SK-N-SH (cell line): ENCODE measurements around the gene SMYD3. TPM values are rescaled to one million over a fixed set of nuclear protein-coding genes. Genes with fewer than 3 reads are reported as not detected.

ENCODE experiments used
- CTCF ChIA-PET: fragments of 300-600, 350-600 bp; formaldehyde crosslinking; extraction: SDS; loops from one replicate; lab custom pipeline; 2021; lab: Yijun Ruan, JAX
- POLR2A ChIA-PET: fragments of 350-600 bp; sonication (Branson Sonifier 250); formaldehyde crosslinking; extraction: SDS; loops from one replicate; lab custom pipeline; 2020; ENCODE audit warnings: antibody characterized with exemption, inconsistent platforms; lab: Yijun Ruan, JAX
- DNase-seq: peaks from one replicate; pipeline ENCODE4 v3.0.0; 2012
- H2AFZ ChIP-seq: fragments of 200-600 bp; sonication (generic); 2 replicates; pipeline ENCODE4 v1.8.1; 2016; ENCODE audit warnings: antibody characterized with exemption, mild to moderate bottlenecking, low read depth
- H3F3A ChIP-seq: fragments of 200-600 bp; sonication (generic); replicated peaks from 2 replicates; pipeline ENCODE3; 2016; ENCODE audit warnings: antibody characterized with exemption, mild to moderate bottlenecking; ENCODE audit not compliant: insufficient read depth
- H3K27ac ChIP-seq, 2 experiments: fragments of 200-500 bp in 1 of 2; fragments of 200-600 bp in 1 of 2; sonication (Bioruptor generic) in 1 of 2; sonication (generic), shearing (Covaris generic) in 1 of 2; 2 replicates each; pipeline versions ENCODE4 v1.5.1 to v1.6.1; 2014 to 2016; ENCODE audit warnings: low read depth in 2 of 2, inconsistent platforms in 1 of 2, low read length in 1 of 2, mild to moderate bottlenecking in 1 of 2, mixed read lengths in 1 of 2
- H3K27me3 ChIP-seq: fragments of 200-600 bp; sonication (generic), shearing (Covaris generic); 2 replicates; pipeline ENCODE4 v1.6.1; 2016; ENCODE audit warnings: mixed run types; ENCODE audit not compliant: insufficient read depth
- H3K36me3 ChIP-seq, 2 experiments: fragments of 200-500 bp in 1 of 2; fragments of 200-600 bp in 1 of 2; sonication (Bioruptor generic) in 1 of 2; sonication (generic) in 1 of 2; replicated peaks in 1 of 2; 2 replicates each; pipeline versions ENCODE3 to v1.5.1; 2014 to 2016; ENCODE audit warnings: low read length in 1 of 2, mild to moderate bottlenecking in 1 of 2; ENCODE audit not compliant: insufficient read depth in 2 of 2, control insufficient read depth in 1 of 2
- H3K4me1 ChIP-seq, 2 experiments: fragments of 200-500 bp in 1 of 2; fragments of 200-600 bp in 1 of 2; sonication (Bioruptor generic) in 1 of 2; sonication (generic), shearing (Covaris generic) in 1 of 2; 2 replicates each; pipeline versions ENCODE4 v1.5.1 to v1.6.1; 2014 to 2016; ENCODE audit warnings: low read depth in 1 of 2, low read length in 1 of 2, mixed run types in 1 of 2; ENCODE audit not compliant: insufficient read depth in 2 of 2, control insufficient read depth in 1 of 2
- H3K4me2 ChIP-seq: fragments of 200-600 bp; sonication (generic), shearing (Covaris generic); 2 replicates; pipeline ENCODE4 v1.6.1; 2017; ENCODE audit warnings: mixed run types
- H3K4me3 ChIP-seq, 2 experiments: fragments of 200-500 bp in 1 of 2; fragments of 200-600 bp in 1 of 2; sonication (Bioruptor generic) in 1 of 2; sonication (generic), shearing (Covaris generic) in 1 of 2; 2 replicates each; pipeline versions ENCODE4 v1.5.1 to v1.8.1; 2014 to 2016; ENCODE audit warnings: low read depth in 2 of 2, inconsistent platforms in 1 of 2, low read length in 1 of 2, mild to moderate bottlenecking in 1 of 2, mixed read lengths in 1 of 2, moderate library complexity in 1 of 2
- H3K79me2 ChIP-seq: fragments of 200-600 bp; sonication (generic); 2 replicates; pipeline ENCODE4 v1.8.1; 2017; ENCODE audit warnings: mild to moderate bottlenecking; ENCODE audit not compliant: insufficient read depth
- H3K9ac ChIP-seq: fragments of 200-600 bp; sonication (generic); 2 replicates; pipeline ENCODE4 v1.6.1; 2017; ENCODE audit warnings: mixed run types
- H3K9me2 ChIP-seq: fragments of 200-600 bp; sonication (generic); 2 replicates; pipeline ENCODE4 v1.6.1; 2017; ENCODE audit warnings: mixed run types
- H3K9me3 ChIP-seq: fragments of 200-600 bp; sonication (generic); 2 replicates; pipeline ENCODE4 v1.6.1; 2017; ENCODE audit warnings: mixed run types, mild to moderate bottlenecking, moderate library complexity
- H4K20me1 ChIP-seq: fragments of 200-600 bp; sonication (generic); 2 replicates; pipeline ENCODE4 v1.6.1; 2017; ENCODE audit warnings: mild to moderate bottlenecking, mixed run types; ENCODE audit not compliant: insufficient read depth
- CHD2 ChIP-seq: fragments of 150-350 bp; IDR thresholded peaks from 2 replicates; pipeline ENCODE4 v1.6.1; 2018; ENCODE audit warnings: low read length; ENCODE audit not compliant: partially characterized antibody
- CTCF ChIP-seq: fragments of 200-600 bp; sonication (generic); IDR thresholded peaks from 2 replicates; pipeline ENCODE4 v1.6.1; 2017; ENCODE audit warnings: antibody characterized with exemption, mild to moderate bottlenecking, moderate library complexity
- EP300 ChIP-seq, 2 experiments: IDR thresholded peaks; 2 replicates each; pipeline versions ENCODE4 v1.4.0 to v1.6.1; 2012; ENCODE audit warnings: borderline replicate concordance in 1 of 2, low read depth in 1 of 2, low read length in 1 of 2
- EZH2phosphoT487 ChIP-seq: fragments of 200-600 bp; sonication (generic); IDR thresholded peaks from 2 replicates; pipeline ENCODE4 v1.6.1; 2017; ENCODE audit warnings: low read depth, mixed run types, mild to moderate bottlenecking, antibody characterized with exemption, moderate library complexity, borderline replicate concordance
- FOXJ3 ChIP-seq: sonication (generic); formaldehyde crosslinking; IDR thresholded peaks from 2 replicates; pipeline ENCODE4 v1.5.1; 2020; ENCODE audit warnings: mild to moderate bottlenecking, missing genetic modification reagents
- FOXM1 ChIP-seq: IDR thresholded peaks from 2 replicates; pipeline ENCODE4 v1.4.0; 2012; ENCODE audit warnings: low read depth, mild to moderate bottlenecking
- GABPA ChIP-seq: IDR thresholded peaks from 2 replicates; pipeline ENCODE4 v1.4.0; 2012; ENCODE audit warnings: low read depth, mild to moderate bottlenecking
- IRF3 ChIP-seq: fragments of 150-350 bp; IDR thresholded peaks from 2 replicates; pipeline ENCODE4 v1.6.1; 2016; ENCODE audit warnings: mild to moderate bottlenecking, low read depth, low read length
- MAX ChIP-seq: IDR thresholded peaks from 2 replicates; pipeline ENCODE4 v1.4.0; 2012; ENCODE audit warnings: low read depth
- MXI1 ChIP-seq: IDR thresholded peaks from 2 replicates; pipeline ENCODE4 v1.6.1; 2012; ENCODE audit warnings: mild to moderate bottlenecking, low read depth, low read length, improper control_type of control experiment
- NFIC ChIP-seq: IDR thresholded peaks from 2 replicates; pipeline ENCODE4 v1.4.0; 2012; ENCODE audit warnings: borderline replicate concordance
- NRF1 ChIP-seq: IDR thresholded peaks from 2 replicates; pipeline ENCODE4 v1.6.1; 2012; ENCODE audit warnings: low read depth, mild to moderate bottlenecking, low read length
- POLR2AphosphoS5 ChIP-seq: IDR thresholded peaks from 2 replicates; pipeline ENCODE4 v1.6.1; 2012; ENCODE audit warnings: low read depth, low read length
- RAD21 ChIP-seq: IDR thresholded peaks from 2 replicates; pipeline ENCODE4 v1.6.1; 2012; ENCODE audit warnings: mild to moderate bottlenecking, low read length
- RCOR1 ChIP-seq: fragments of 150-350 bp; IDR thresholded peaks from 2 replicates; pipeline ENCODE4 v1.6.1; 2017; ENCODE audit warnings: antibody characterized with exemption, low read length
- REST ChIP-seq: IDR thresholded peaks from 2 replicates; pipeline ENCODE4 v1.6.1; 2012; ENCODE audit warnings: mild to moderate bottlenecking, low read depth, low read length, moderate library complexity
- SIN3A ChIP-seq: IDR thresholded peaks from 2 replicates; pipeline ENCODE4 v1.6.1; 2012; ENCODE audit warnings: low read depth, mild to moderate bottlenecking, low read length, moderate library complexity, borderline replicate concordance
- SMC3 ChIP-seq: IDR thresholded peaks from 2 replicates; pipeline ENCODE4 v1.6.1; 2012; ENCODE audit warnings: low read depth, low read length, improper control_type of control experiment
- TAF1 ChIP-seq: IDR thresholded peaks from 2 replicates; pipeline ENCODE4 v1.6.1; 2012; ENCODE audit warnings: low read depth, mild to moderate bottlenecking, low read length, moderate library complexity, borderline replicate concordance
- TCF12 ChIP-seq: IDR thresholded peaks from 2 replicates; pipeline ENCODE4 v1.4.0; 2012
- USF1 ChIP-seq: IDR thresholded peaks from 2 replicates; pipeline ENCODE4 v1.4.0; 2012; ENCODE audit warnings: low read depth, borderline replicate concordance
- YY1 ChIP-seq: IDR thresholded peaks from 2 replicates; pipeline ENCODE4 v1.4.0; 2012; ENCODE audit warnings: low read depth, mild to moderate bottlenecking
- ZBTB33 ChIP-seq: IDR thresholded peaks from 2 replicates; pipeline ENCODE4 v1.4.0; 2012; ENCODE audit warnings: low read depth, borderline replicate concordance
- WGBS: methylation state at CpG from one replicate; pipeline ENCODE4 v1.1.6; 2017; ENCODE audit warnings: low lambda C conversion rate; 5-methylcytosine and 5-hydroxymethylcytosine counted together
- polyA plus RNA-seq, 3 experiments: library from polyadenylated mRNA; depleted of rRNA; stranded (reverse); fragments of >200 nt; gene quantifications; 2 replicates each; pipeline ENCODE4 v1.2.3, GENCODE V29; 2012

The SMYD3 gene
- polyA plus RNA-seq, 1 of the 3 experiments (the other 2 are of a cell fraction) = 31.4 TPM

- Histone ChIP-seq H3K27ac (peak overlapping the region; percentile 52 to 99), H3K79me2 (no peaks in the 10 kb centered on the region), H3F3A (peaks cover 3% of the 10 kb centered on the region), H3K4me2 (no peak overlapping the region), H3K9ac (peak overlapping the region; percentile 14; the same call in 1 of the 2 replicates), H4K20me1 (no peaks in the 10 kb centered on the region), H3K9me2 (no peaks in the 10 kb centered on the region), H3K4me3 (no peak overlapping the region), H3K9me3 (no peaks in the 10 kb centered on the region), H2AFZ (no peak overlapping the region), H3K36me3 (no peaks in the 10 kb centered on the region), H3K27me3 (no peaks in the 10 kb centered on the region), H3K4me1 (peaks cover 0 to 35% of the 10 kb centered on the region in 2 experiments; a peak in 2 of 4 replicates)
- ChIA-PET POLR2A (no interaction called here), CTCF (interaction anchor here (1.0 kb wide), 1 partner anchor 283 kb away, joined by 3 read pairs; no protein-coding TSS in a partner anchor)
- no peak for DNase-seq
- WGBS = 62% methylated on average over 5 of the region's 7 CpGs
- peak; percentile 56; the same call in 1 of the 2 replicates for TF ChIP-seq POLR2AphosphoS5
- no peak for TF ChIP-seq SMC3
- TF ChIP-seq FOXJ3 (CRISPR knock-in tag) = no peak
- TF ChIP-seq TCF12 = peak; percentile 93
- TF ChIP-seq ZBTB33 = no peak
- no peak for TF ChIP-seq CTCF
- no peak for TF ChIP-seq USF1
- TF ChIP-seq MXI1 = no peak
- no peak for TF ChIP-seq SIN3A
- no peak for TF ChIP-seq TAF1
- no peak for TF ChIP-seq RCOR1
- peak; percentile 97 for TF ChIP-seq NFIC
- no peak for TF ChIP-seq NRF1
- 0 out of 2 replicates have a peak, but pooled peaks have one; percentile 5 for TF ChIP-seq REST
- no peak for TF ChIP-seq IRF3
- no peak for TF ChIP-seq EZH2phosphoT487
- no peak for TF ChIP-seq GABPA
- TF ChIP-seq EP300 (IDR thresholded peaks at IDR 0.05; ENCODE audit: borderline replicate concordance in 1 of 2, low read depth in 1 of 2, low read length in 1 of 2) = peak; percentile 58 to 92
- TF ChIP-seq YY1 = no peak
- no peak for TF ChIP-seq RAD21
- peak; percentile 44; the same call in 1 of the 2 replicates for TF ChIP-seq MAX
- TF ChIP-seq FOXM1 = peak; percentile 59; the same call in 1 of the 2 replicates
- TF ChIP-seq CHD2 = no peak
Measured at GRCh38 chr1:245997471-245998258, 509.4 kb downstream of the SMYD3 start.
